Measurements from ENCODE around the gene TRPV2. TPM values are rescaled to one million over a fixed set of nuclear protein-coding genes. Genes with fewer than 3 reads are reported as not detected.

Gene TRPV2
- total and polyA plus RNA-seq, 9 of the 15 experiments (the other 6 are each of a cell fraction or from before 2014, with no cell fraction given), result 10.0 to 97.5 (median 30.3) TPM

DNA sequence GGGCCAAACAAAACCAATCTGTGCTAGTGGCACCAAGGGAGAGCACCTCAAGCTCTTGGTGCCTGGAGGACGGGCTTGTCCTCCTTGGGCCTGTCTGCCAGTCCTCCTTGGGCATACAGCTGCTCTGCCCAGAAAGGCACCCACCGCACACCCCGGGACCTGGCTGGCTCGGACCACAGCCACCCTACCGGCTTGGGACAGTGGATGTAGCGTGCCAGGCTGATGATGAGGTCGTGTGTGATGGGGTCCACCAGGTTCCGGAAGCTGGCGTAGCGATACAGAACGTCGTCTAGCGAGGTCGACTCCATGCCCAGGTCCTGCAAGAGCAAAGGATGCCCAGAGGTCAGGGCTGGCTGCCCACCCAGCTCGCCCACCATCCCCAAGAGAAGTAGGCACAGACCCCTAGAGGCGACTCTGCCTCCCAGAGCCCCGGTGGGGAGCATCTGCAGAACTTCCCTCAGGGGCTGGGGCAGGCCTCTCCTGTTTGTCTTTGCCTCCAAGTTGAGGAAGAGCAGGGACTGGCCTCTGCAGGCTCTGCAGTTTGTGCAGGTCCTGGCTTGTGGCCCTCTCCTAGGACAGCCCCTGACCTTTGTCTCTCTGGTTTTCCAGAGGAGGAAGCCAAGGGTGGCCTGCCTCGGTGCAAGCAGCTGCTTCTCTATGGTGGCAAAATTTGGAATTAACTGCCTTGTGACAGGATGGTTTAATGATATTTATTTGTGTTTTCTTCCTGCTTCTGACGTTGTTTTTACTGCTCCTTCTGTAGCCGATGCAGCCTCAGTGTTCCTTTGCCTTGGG lies 46.9 kb downstream of the TRPV2 start:
- Histone ChIP-seq H3K4me2 (ENCODE audit: insufficient read depth, low read length) (no peak overlapping the region), H3K9ac (ENCODE audit: insufficient read depth in 1 of 2, low read depth in 2 of 2, low read length in 2 of 2) (no peak overlapping the region; a peak in 1 of 4 replicates), H3K27ac (ENCODE audit: extremely low read depth, low read depth, low read length) (no peak overlapping the region), H3K4me3 (no peak overlapping the region), H2AFZ (ENCODE audit: low read depth, low read length) (no peak overlapping the region), H3K79me2 (ENCODE audit: control insufficient read depth, insufficient read depth, low read length) (no peaks in the 10 kb centered on the region), H4K20me1 (replicated peaks; ENCODE audit: control insufficient read depth, insufficient read depth, low read length) (peaks cover 9% of the 10 kb centered on the region; the same call in 1 of the 2 replicates), H3K9me3 (replicated peaks; ENCODE audit: control insufficient read depth, insufficient read depth, low read depth, low read length) (no peaks in the 10 kb centered on the region), H3K4me1 (replicated peaks in 1 of 2; ENCODE audit: control insufficient read depth in 2 of 2, insufficient read depth in 2 of 2, low read length in 2 of 2) (peaks cover 0 to 5% of the 10 kb centered on the region in 2 experiments; a peak in 2 of 5 replicates), H3K9me1 (ENCODE audit: control insufficient read depth, insufficient read depth, low read length) (no peaks in the 10 kb centered on the region), H3K36me3 (ENCODE audit: control insufficient read depth, insufficient read depth, low read length) (peaks cover 5% of the 10 kb centered on the region; the same call in 1 of the 3 replicates), H3K27me3 (ENCODE audit: control insufficient read depth in 2 of 2, insufficient read depth in 2 of 2, low read length in 2 of 2) (no peaks in the 10 kb centered on the region; a peak in 1 of 5 replicates)
- CTCF ChIA-PET (ENCODE audit: low intra/inter-chr PET ratio), result no interaction called here
- no TSS peak for BruUV-seq (replicated peaks)
- no peak for DNase-seq (ENCODE audit: extremely low read depth in 1 of 4, low spot score in 3 of 4)
- FAIRE-seq, result no peak
- POLR2A ChIA-PET, result interaction anchor here (0.6 to 0.9 kb wide), 3 partner anchors 11 to 13 kb away, joined by 3 read pairs; no protein-coding TSS in a partner anchor
- in situ Hi-C loops (cut with MboI) (no loop called here), intact Hi-C loops (cut with micrococcal nuclease) (no loop called here)
- TF ChIP-seq SLC30A9 (CRISPR knock-in tag; IDR thresholded peaks at IDR 0.05) (no peak), POLR2G (IDR thresholded peaks at IDR 0.05; ENCODE audit: low read depth, low read length) (peak; percentile 43; the same call in 1 of the 2 replicates)
- WGBS (ENCODE audit: insufficient coverage, low coverage, missing lambda C conversion rate), result 75% methylated on average over 9 of the region's 20 CpGs
- no peak for ATAC-seq
